Prostate gland (tissue), 2 donors: ENCODE measurements around the gene ACTN1.

Source experiments
- CTCF ChIP-seq, 4 experiments: fragments of 200-600 bp in 2 of 4; fragments of 450-650 bp in 2 of 4; sonication (generic) in 2 of 4; IDR thresholded peaks; 1 replicate in 3 of 4; 2 replicates in 1 of 4; pipeline ENCODE4 v1.5.1; 2016 to 2019; ENCODE audit warnings: antibody characterized with exemption in 4 of 4, mild to moderate bottlenecking in 2 of 4, moderate library complexity in 2 of 4
- POLR2A ChIP-seq: fragments of 450-650 bp; IDR thresholded peaks from one replicate; pipeline ENCODE4 v1.6.1; 2016; ENCODE audit warnings: antibody characterized with exemption, mild to moderate bottlenecking
- POLR2AphosphoS5 ChIP-seq: sonication (generic); formaldehyde crosslinking; IDR thresholded peaks from one replicate; pipeline ENCODE4 v1.6.1; 2017; ENCODE audit warnings: antibody characterized with exemption

GRCh38 chr14:68960123-68960522 lies 19.0 kb downstream of the ACTN1 start:
- TF ChIP-seq POLR2AphosphoS5 (no peak), CTCF (IDR thresholded peaks at IDR 0.05) (no peak), POLR2A (no peak)
